ENCODE measurements around the gene DENND1C.
"Not testable (repeated sequence)": the region's sequence is repeated elsewhere in the genome, so short reads cannot be mapped to it uniquely, and the experiment has no call there.

The DENND1C gene

DNA sequence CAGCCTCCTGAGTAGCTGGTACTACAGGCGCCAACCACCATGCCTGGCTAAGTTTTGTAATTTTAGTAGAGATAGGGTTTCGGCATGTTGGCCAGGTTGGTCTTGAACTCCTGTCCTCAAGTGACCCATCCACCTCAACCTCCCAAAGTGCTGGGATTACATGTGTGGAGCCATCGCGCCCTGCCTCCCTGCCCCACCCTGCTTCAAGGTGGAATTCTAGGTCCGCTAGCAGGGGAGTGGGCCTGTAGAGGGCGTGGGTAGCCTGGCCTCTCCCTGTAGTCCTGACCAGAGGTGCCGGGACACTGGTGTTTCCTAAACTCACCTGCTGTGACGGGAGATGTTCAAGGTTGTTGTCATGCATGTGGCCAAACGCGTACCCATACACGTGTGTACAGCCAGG is 48.4 kb downstream of the DENND1C start:
- no peak for TF ChIP-seq CTCF (IDR thresholded peaks at IDR 0.05; ENCODE audit: borderline replicate concordance, control extremely low read depth, extremely low read depth, insufficient read depth, missing control alignments)
- in situ Hi-C loops (cut with MboI; ENCODE audit: low sequenced_read_pairs, unreplicated experiment) = no loop called here
- no peak for DNase-seq (ENCODE audit: low spot score)

- in situ Hi-C loops (cut with MboI; ENCODE audit: low sequenced_read_pairs, unreplicated experiment) = no loop called here
- DNase-seq (ENCODE audit: low spot score) = no peak
- no peak for TF ChIP-seq CTCF (IDR thresholded peaks at IDR 0.05; ENCODE audit: borderline replicate concordance, control extremely low read depth, extremely low read depth, insufficient read depth, missing control alignments)
These were observed 49.7 kb downstream of the DENND1C start for GRCh38 chr19:6431891-6432290.

- TF ChIP-seq CTCF (IDR thresholded peaks at IDR 0.05; ENCODE audit: borderline replicate concordance, control extremely low read depth, extremely low read depth, insufficient read depth, missing control alignments) = no peak
- DNase-seq (ENCODE audit: low spot score) = no peak
- in situ Hi-C loops (cut with MboI; ENCODE audit: low sequenced_read_pairs, unreplicated experiment) = no loop called here
These were observed 52.0 kb downstream of the DENND1C start for GRCh38 chr19:6429419-6430221.

DNA sequence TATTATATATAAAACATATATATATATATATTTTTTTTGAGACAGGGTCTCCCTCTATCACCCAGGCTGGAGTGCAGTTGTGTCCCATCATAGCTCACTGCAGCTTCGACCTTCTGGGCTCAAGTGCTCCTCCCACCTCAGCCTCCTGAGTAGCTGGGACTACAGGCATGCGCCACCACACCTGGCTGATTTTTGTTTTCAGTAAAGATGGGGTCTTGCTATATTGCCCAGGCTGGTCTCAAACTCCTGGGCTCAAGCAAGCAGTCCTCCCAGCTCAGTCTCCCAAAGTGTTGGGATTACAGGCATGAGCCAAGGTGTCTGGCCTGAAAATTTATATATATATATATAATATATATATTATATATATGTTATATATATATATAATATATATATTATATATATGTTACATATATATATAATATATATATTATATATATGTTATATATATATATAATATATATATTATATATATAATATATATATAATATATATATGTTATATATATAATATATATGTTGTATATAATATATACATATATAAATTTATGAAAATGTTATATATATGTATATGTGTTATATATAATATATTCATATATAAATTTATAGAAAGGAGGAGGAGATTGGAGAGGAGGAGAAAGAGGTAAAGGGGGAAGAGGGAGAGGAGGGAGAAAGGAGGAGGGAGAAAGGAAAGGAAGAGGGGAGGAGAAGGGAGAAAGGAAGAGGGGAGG is 52.7 kb downstream of the DENND1C start:
- DNase-seq (ENCODE audit: low spot score); in situ Hi-C loops (cut with MboI; ENCODE audit: low sequenced_read_pairs, unreplicated experiment): not testable (repeated sequence)

- in situ Hi-C loops (cut with MboI; ENCODE audit: low sequenced_read_pairs, unreplicated experiment) = no loop called here
- no peak for DNase-seq (ENCODE audit: low spot score)
- no peak for TF ChIP-seq CTCF (IDR thresholded peaks at IDR 0.05; ENCODE audit: borderline replicate concordance, control extremely low read depth, extremely low read depth, insufficient read depth, missing control alignments)
These were observed 54.5 kb downstream of the DENND1C start for GRCh38 chr19:6427131-6427530.

DNA sequence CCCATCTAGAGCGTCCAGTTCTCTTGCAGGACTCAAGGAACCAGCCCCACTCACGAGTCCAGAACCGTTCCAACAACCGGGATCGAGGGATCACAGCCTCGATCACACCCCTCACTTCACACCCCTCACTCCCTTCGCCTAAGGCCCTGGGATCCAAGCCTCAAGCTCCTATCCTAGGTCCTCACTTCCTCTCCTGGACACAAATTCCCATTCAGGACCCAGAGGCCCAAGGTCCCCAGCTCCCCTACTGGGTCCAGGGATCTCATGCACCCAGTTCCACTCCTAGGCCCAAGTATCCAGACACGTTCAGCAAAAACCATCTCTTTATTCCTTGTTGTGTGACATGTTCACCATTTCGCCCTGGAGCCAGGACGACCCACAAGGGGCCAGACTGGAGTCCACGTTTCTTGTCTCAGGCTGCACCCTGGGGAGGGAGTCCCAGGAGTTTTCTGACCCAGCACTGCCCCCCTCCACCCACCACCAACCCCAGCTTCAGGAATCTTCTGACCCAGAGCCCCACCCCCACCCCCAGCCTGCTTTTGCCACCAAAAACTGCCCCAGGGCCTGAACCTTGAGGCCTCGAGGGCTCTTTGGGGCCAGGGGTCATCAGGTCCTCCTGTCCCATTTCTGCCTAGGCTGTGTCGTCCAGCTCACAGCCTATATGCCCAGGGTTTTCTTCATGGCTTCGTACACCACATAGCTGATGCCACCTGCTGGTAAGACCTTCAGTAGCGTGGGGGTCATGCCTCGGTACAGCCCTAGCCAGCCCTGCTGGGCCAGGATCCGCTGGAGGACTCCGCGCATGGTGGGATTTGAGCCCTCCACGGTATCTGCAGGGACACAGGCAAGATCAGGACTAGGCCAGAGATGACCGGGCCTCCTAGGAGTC is 55.6 kb downstream of the DENND1C start:
- in situ Hi-C loops (cut with MboI; ENCODE audit: low sequenced_read_pairs, unreplicated experiment) = no loop called here
- no peak for DNase-seq (ENCODE audit: low spot score)
- TF ChIP-seq CTCF (IDR thresholded peaks at IDR 0.05; ENCODE audit: borderline replicate concordance, control extremely low read depth, extremely low read depth, insufficient read depth, missing control alignments) = peak; percentile 11
